GM21529 (cell line): ENCODE measurements around the gene ZNF232.
"Not testable (repeated sequence)": the region's sequence is repeated elsewhere in the genome, so short reads cannot be mapped to it uniquely, and the experiment has no call there.

Source experiments
- ATAC-seq: cut with Tn5 transposase; IDR thresholded peaks from one replicate; pipeline ENCODE4 v1.9.1; 2021; ENCODE audit not compliant: unreplicated experiment

The ZNF232 gene

DNA sequence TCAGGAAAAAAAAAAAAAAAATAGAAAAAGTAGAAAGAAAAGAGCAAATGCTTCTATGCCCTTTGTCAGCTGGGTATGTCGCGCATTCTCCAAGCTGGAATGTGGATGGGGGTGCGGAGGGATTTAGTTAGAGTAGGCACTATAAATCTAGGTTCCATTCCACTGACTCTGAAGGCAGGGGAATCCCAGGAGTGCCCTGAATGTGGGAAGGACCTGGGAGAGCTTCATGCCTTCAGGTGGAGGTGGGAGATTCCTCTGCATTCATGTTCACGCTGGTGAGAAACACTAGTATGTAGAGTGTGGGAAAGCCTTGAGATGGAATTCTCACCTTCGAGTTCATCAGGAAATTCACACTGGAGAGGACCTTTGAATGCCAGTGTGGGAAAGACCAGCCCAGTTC lies 12.4 kb downstream of the ZNF232 start:
- ATAC-seq, result no peak

DNA sequence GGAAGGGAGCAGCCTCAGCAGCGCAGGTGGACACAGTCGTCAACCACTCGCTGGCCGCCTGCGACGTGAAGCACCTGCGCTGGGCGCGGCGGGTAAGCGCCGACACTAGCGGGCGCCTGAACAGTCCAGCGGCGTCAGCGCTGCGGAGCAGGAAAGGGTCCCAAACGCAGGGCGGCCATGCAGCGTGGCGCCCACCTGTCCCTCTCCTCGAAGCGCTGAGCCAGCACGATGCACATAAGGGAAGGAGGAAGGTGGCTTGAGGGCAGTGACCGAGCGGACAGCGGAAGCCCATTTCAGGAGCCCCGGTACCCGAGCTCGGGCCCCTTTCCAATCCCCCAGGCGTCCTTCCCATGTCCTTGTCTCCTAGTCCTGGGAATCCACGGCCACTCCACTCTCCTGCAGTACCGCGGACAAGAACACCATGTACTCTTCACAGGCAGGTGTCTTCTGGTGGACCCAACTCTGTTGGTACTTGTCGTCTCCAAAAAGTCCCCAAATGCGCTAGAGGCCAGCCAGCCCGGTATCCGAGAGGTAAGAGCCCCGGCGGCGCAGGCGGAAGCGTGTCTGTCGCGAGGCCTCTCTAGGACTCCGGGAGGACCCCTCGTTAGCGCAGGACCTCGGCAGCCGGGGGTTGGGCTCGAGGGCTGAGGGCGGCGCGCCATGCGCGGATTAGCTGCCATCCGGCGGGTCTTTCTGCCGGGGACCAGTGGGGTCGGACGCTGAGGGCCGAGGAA lies 14.4 kb downstream of the ZNF232 start:
- ATAC-seq, result no peak

DNA sequence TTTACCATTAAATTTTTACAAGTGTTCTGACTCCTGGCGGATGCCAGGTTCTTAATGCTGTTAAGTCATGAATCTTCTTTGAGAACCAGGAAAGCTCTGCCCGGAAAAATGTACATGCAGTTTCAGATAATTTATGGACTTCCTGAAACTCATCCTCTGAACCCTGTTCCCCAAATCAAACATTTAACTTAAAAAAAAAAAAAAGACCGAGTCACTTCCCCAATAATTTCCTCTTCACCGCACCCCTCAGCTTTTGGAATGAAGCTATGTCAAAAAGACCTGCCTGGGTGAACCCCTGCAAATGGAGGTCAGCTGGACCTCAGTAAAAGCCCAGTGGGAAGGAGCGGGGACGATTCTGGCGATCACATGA lies 15.0 kb downstream of the ZNF232 start:
- no peak for ATAC-seq

DNA sequence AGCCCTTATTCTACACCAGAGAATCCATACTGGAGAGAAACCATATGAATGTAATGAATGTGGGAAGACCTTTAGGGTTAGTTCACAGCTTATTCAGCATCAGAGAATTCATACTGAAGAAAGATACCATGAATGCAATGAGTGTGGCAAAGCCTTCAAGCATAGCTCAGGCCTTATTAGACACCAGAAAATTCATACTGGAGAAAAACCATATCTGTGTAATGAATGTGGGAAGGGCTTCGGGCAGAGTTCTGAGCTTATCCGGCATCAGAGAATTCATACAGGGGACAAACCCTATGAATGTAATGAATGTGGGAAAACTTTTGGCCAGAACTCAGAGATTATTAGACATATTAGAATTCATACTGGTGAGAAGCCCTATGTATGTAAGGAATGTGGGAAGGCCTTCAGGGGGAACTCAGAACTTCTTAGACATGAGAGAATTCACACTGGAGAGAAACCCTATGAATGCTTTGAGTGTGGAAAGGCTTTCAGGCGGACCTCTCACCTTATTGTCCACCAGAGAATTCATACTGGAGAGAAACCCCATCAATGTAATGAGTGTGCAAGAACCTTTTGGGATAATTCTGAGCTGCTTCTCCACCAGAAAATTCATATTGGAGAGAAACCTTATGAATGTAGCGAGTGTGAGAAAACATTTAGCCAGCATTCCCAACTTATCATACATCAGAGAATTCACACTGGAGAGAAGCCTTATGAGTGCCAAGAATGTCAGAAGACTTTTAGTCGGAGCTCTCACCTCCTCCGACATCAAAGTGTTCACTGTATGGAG lies 19.3 kb downstream of the ZNF232 start:
- no peak for ATAC-seq

DNA sequence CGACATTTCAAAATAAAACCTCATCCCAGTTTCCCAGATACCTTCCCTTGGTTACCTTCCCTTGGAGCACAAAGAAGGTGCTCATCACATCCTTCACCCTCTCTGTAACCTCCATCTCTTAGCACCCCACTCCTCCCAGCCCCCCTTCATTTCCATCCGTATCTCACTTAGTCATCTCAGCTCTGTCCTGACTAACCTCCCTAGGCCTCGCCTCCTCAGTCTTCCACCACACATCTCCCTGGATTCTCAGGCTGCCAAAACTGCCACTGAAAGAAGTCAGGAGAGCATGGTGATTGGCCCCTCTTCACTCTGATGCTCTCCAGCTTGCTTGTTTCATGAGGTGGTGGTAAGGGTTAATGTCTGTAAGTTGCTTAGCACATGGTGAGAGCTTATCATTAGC lies 31.1 kb downstream of the ZNF232 start:
- no peak for ATAC-seq

DNA sequence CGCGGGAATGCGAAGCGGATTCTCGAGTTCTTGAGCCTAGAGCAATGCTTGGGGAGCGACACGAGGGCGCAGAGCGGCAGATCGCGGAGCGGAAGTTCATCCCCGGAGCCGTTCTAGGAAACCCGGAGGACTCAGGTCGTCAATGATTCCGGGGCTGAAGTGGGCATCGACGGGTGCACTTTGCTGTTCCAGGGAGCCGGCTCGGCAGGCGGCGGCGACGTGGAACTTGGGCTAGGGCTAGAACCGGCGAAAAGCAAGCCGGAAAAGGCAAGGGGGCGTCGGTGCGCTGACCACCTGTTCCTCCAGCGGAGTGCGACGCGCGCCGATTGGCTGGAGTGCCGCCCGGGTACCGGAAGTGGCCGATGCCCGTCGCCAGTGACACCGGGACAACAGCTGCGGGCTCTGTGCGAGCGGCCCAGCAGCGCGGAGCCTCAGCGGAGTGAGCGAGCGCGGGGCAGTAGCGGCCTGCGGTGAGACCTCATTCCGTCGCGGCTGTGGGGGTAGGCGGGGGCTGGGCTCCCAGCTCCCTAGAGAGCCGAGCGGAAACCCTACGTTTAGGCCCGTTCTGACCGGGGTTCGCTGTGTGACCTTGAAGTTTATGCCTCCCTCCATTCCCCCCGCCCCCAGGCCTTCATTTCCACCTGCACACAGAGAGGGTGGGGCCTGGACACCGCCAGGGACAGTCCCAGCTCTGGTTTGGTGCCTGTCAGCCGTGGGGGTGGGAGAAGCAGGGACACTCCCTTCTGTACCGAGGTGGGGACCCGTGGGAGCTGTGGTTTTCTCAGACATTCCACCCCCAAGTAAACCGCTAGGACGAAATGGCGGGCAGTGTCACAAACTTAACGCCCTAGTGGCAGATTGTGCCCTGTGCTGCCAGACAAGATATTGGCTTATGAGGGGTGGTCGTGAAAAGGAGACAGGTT lies 33.3 kb downstream of the ZNF232 start, which contains the start of gene ZFP3:
TSS of gene ZFP3 (plus strand) at position 362 of the 923 bp plus-strand sequence. CDS start 13,038 bp downstream, outside the sequence.
- peak; percentile 77 for ATAC-seq

DNA sequence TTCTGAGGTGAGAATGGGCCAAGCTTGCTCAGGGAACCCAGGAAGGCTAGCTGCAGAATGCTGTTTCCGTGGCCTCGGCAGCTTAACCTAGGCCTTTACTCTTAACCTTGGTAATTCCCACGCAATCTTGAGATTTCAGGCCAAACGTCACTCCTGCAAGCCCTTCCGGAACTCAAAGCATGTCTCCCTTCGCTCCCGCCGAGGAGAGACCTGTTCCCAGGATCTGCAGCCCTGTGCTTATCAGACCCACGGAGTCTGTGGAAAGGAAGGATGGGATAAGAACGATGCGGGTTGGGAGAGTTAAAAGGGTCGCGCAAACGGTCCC lies 33.9 kb downstream of the ZNF232 start:
- ATAC-seq, result no peak

DNA sequence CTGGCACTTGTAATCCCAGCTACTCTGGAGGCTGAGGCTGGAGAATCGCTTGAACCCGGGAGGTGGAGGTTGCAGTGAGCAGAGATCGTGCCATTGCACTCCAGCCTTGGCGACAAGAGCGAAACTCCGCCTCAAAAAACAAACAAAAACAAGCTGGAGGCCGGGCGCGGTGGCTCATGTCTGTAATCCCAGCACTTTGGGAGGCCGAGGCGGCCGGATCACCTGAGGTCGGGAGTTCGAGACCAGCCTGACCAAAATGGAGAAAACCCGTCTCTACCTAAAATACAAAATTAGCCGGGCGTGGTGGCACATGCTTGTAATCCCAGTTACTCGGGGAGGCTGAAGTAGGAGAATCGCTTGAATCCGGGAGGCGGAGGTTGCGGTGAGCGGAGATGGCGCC lies 34.4 kb downstream of the ZNF232 start:
- not testable (repeated sequence) for ATAC-seq

DNA sequence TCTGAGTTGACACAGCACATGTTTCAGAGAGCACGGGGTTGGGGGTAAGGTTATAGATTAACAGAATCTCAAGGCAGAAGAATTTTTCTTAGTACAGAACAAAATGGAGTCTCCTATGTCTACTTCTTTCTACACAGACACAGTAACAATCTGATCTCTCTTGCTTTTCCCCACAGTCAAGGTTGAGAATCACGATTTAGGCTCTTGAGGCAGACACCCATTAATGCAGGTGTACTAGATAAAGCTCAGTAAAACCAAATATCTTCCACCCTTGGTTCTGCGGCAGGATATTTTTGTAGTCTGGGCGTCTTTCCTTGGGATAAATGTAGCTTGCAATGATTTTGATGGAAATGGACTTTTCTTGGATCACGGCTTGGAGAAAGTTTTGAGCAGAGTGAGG lies 36.2 kb downstream of the ZNF232 start:
- not testable (repeated sequence) for ATAC-seq

DNA sequence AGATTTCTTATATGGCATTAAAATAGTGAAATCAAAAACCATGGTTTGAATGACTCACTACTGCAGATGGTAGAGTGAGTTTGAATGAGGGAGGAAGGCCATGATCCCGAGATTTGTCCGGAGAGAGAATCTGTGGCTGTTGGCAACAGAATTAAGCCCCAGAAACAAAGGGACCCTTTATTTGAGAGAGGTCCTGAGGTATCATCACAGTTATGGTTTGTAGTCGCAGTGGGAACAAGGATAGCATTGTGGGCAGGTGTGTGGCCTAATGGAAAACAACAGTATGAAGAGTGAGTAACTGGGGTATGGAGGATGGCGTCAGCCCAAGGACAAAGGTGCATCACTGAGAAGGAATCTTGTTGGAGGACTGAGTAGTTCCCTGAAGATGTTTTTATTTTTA lies 42.0 kb downstream of the ZNF232 start:
- no peak for ATAC-seq

DNA sequence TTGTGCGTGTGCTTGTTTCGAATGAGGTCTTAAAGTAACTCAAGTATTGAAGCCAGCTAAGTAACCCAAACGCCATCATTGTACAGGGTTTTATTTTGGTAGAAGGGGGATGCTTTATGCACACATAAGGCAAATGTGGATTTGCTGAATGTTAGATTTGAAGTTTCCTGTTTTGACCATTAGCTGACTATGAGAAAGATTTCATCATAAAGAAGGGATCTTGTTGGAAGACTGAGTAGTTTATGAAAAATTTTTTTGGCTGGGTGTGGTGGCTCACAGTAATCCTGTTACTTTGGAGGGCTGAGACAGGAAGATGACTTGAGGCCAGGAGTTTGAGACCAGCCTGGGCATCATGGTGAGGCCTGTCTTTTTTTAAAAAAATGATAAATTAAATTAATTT lies 43.4 kb downstream of the ZNF232 start:
- no peak for ATAC-seq

DNA sequence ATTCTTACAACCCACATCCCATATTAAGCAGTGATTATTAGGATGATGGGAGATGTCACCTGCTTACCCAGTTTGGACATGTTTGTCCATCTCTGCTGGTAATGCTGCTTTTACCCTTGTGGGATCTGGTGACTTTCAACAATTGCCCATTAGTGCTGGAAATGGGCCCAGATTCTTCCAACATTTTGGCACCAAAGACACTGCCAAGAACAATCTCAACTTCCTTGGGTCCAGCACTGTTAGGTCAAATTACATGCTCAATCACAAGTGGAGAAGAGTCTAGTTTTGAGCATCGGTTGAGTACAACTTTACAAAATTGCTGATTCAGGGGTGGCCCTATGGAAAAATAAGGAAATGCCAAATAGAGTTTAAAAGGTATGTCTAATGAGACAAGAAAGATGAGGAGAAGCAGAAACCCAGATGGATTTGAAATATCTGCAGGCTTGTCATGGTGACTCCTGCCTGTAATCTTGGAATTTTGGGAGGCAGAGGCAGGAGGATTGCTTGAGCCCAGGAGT lies 46.4 kb downstream of the ZNF232 start:
- ATAC-seq, result no peak
